SJSA1 (cell line): Measurements from ENCODE around the gene FHIT. TPM values are rescaled to one million over a fixed set of nuclear protein-coding genes. Genes with fewer than 3 reads are reported as not detected.

Experiments used
- DNase-seq, 2 experiments: peaks; one replicate each; pipeline ENCODE4 v3.0.0-alpha.2; 2015 to 2020; ENCODE audit warnings: low spot score in 2 of 2, low read depth in 1 of 2
- H3K27ac ChIP-seq: fragments of 250-450 bp; sonication (Bioruptor Pico); 2 replicates; pipeline ENCODE4 v1.5.1; 2020; ENCODE audit warnings: mild to moderate bottlenecking, moderate library complexity
- H3K27me3 ChIP-seq: fragments of 250-450 bp; sonication (Bioruptor Pico); replicated peaks from 2 replicates; pipeline ENCODE4 v1.5.1; 2020; ENCODE audit warnings: mild to moderate bottlenecking, moderate library complexity
- H3K36me3 ChIP-seq: fragments of 250-450 bp; sonication (Bioruptor Pico); 2 replicates; pipeline ENCODE4 v1.5.1; 2020; ENCODE audit warnings: mild to moderate bottlenecking
- H3K4me1 ChIP-seq: fragments of 250-450 bp; sonication (Bioruptor Pico); replicated peaks from 2 replicates; pipeline ENCODE4 v1.6.1; 2021; ENCODE audit warnings: mild to moderate bottlenecking
- H3K4me3 ChIP-seq: fragments of 250-450 bp; sonication (Bioruptor Pico); 2 replicates; pipeline ENCODE4 v1.5.1; 2020; ENCODE audit warnings: mild to moderate bottlenecking
- H3K9me3 ChIP-seq: fragments of 250-450 bp; sonication (Bioruptor Pico); replicated peaks from 2 replicates; pipeline ENCODE4 v1.5.1; 2020; ENCODE audit warnings: mild to moderate bottlenecking
- total RNA-seq: library from RNA; depleted of rRNA; stranded (reverse); fragments of >200 nt; shearing (Covaris generic); gene quantifications from 2 replicates; pipeline ENCODE4 v1.2.3, GENCODE V29; 2014

FHIT gene
- total RNA-seq, 1 experiment from 2014 or later = not detected

- Histone ChIP-seq H3K4me1 (no peaks in the 10 kb centered on the region), H3K4me3 (no peak overlapping the region), H3K27ac (no peak overlapping the region), H3K9me3 (no peaks in the 10 kb centered on the region), H3K27me3 (no peaks in the 10 kb centered on the region), H3K36me3 (no peaks in the 10 kb centered on the region)
- DNase-seq = no peak
These were observed 931.9 kb downstream of the FHIT start for GRCh38 chr3:60319179-60319858.

- Histone ChIP-seq H3K4me1 (no peaks in the 10 kb centered on the region), H3K27ac (no peak overlapping the region), H3K36me3 (no peaks in the 10 kb centered on the region), H3K9me3 (no peaks in the 10 kb centered on the region), H3K4me3 (no peak overlapping the region), H3K27me3 (no peaks in the 10 kb centered on the region)
- DNase-seq = no peak
These were observed 935.0 kb downstream of the FHIT start for GRCh38 chr3:60316121-60316797.

GRCh38 chr3:60313951-60314461, 937.2 kb downstream of the FHIT start:
- Histone ChIP-seq H3K9me3 (no peaks in the 10 kb centered on the region), H3K36me3 (no peaks in the 10 kb centered on the region), H3K4me3 (no peak overlapping the region), H3K27ac (no peak overlapping the region), H3K27me3 (no peaks in the 10 kb centered on the region), H3K4me1 (no peaks in the 10 kb centered on the region)
- no peak for DNase-seq

- no peaks in the 10 kb centered on the region for H3K4me1 ChIP-seq
- DNase-seq = no peak
- H3K27ac ChIP-seq = no peak overlapping the region
- no peaks in the 10 kb centered on the region for H3K27me3 ChIP-seq
- H3K9me3 ChIP-seq = no peaks in the 10 kb centered on the region
- no peaks in the 10 kb centered on the region for H3K36me3 ChIP-seq
- H3K4me3 ChIP-seq = no peak overlapping the region
These were observed 937.9 kb downstream of the FHIT start for GRCh38 chr3:60313231-60313798.

GRCh38 chr3:60309539-60310268, 941.5 kb downstream of the FHIT start:
- Histone ChIP-seq H3K27ac (no peak overlapping the region), H3K4me1 (no peaks in the 10 kb centered on the region), H3K27me3 (no peaks in the 10 kb centered on the region), H3K9me3 (no peaks in the 10 kb centered on the region), H3K4me3 (no peak overlapping the region), H3K36me3 (no peaks in the 10 kb centered on the region)
- DNase-seq = no peak

- H3K9me3 ChIP-seq = no peaks in the 10 kb centered on the region
- no peaks in the 10 kb centered on the region for H3K36me3 ChIP-seq
- DNase-seq = no peak
- no peak overlapping the region for H3K27ac ChIP-seq
- H3K4me1 ChIP-seq = no peaks in the 10 kb centered on the region
- H3K27me3 ChIP-seq = no peaks in the 10 kb centered on the region
- no peak overlapping the region for H3K4me3 ChIP-seq
These were observed 942.4 kb downstream of the FHIT start for GRCh38 chr3:60308808-60309207.

GRCh38 chr3:60307562-60308199, 943.6 kb downstream of the FHIT start:
- no peaks in the 10 kb centered on the region for H3K27me3 ChIP-seq

GRCh38 chr3:60304112-60304511, 947.1 kb downstream of the FHIT start:
- DNase-seq = no peak
- Histone ChIP-seq H3K36me3 (no peaks in the 10 kb centered on the region), H3K9me3 (no peaks in the 10 kb centered on the region), H3K27me3 (no peaks in the 10 kb centered on the region), H3K27ac (no peak overlapping the region), H3K4me1 (no peaks in the 10 kb centered on the region), H3K4me3 (no peak overlapping the region)

More at GRCh38 chr3:60307562-60308199, 943.6 kb downstream of the FHIT start:
- Histone ChIP-seq H3K27ac (no peak overlapping the region), H3K4me1 (no peaks in the 10 kb centered on the region), H3K4me3 (no peak overlapping the region), H3K36me3 (no peaks in the 10 kb centered on the region), H3K9me3 (no peaks in the 10 kb centered on the region)
- no peak for DNase-seq

GRCh38 chr3:60303160-60303559, 948.1 kb downstream of the FHIT start:
- Histone ChIP-seq H3K4me3 (no peak overlapping the region), H3K9me3 (no peaks in the 10 kb centered on the region), H3K36me3 (no peaks in the 10 kb centered on the region), H3K27ac (no peak overlapping the region), H3K27me3 (no peaks in the 10 kb centered on the region), H3K4me1 (no peaks in the 10 kb centered on the region)
- no peak for DNase-seq

- no peaks in the 10 kb centered on the region for H3K27me3 ChIP-seq
- DNase-seq = no peak
- no peaks in the 10 kb centered on the region for H3K4me1 ChIP-seq
- H3K9me3 ChIP-seq = no peaks in the 10 kb centered on the region
- H3K36me3 ChIP-seq = no peaks in the 10 kb centered on the region
- H3K27ac ChIP-seq = no peak overlapping the region
- no peak overlapping the region for H3K4me3 ChIP-seq
These were observed 950.1 kb downstream of the FHIT start for GRCh38 chr3:60301142-60301541.

- H3K9me3 ChIP-seq = no peaks in the 10 kb centered on the region
- DNase-seq = no peak
- H3K36me3 ChIP-seq = no peaks in the 10 kb centered on the region
- H3K27ac ChIP-seq = no peak overlapping the region
- H3K27me3 ChIP-seq = no peaks in the 10 kb centered on the region
- H3K4me3 ChIP-seq = no peak overlapping the region
- no peaks in the 10 kb centered on the region for H3K4me1 ChIP-seq
These were observed 953.1 kb downstream of the FHIT start for GRCh38 chr3:60298141-60298540.

- Histone ChIP-seq H3K36me3 (no peaks in the 10 kb centered on the region), H3K9me3 (no peaks in the 10 kb centered on the region), H3K4me1 (no peaks in the 10 kb centered on the region), H3K27ac (no peak overlapping the region), H3K27me3 (no peaks in the 10 kb centered on the region), H3K4me3 (no peak overlapping the region)
- DNase-seq = no peak
These were observed 957.1 kb downstream of the FHIT start for GRCh38 chr3:60294181-60294580.

- H3K4me3 ChIP-seq = no peak overlapping the region
- H3K4me1 ChIP-seq = no peaks in the 10 kb centered on the region
These were observed 960.1 kb downstream of the FHIT start for GRCh38 chr3:60291115-60291514.

More at GRCh38 chr3:60291115-60291514, 960.1 kb downstream of the FHIT start:
- DNase-seq = no peak
- Histone ChIP-seq H3K36me3 (no peaks in the 10 kb centered on the region), H3K9me3 (no peaks in the 10 kb centered on the region), H3K27ac (no peak overlapping the region), H3K27me3 (no peaks in the 10 kb centered on the region)
